Measurements from ENCODE around the gene RAD54L2.
"Not testable (repeated sequence)": the region's sequence is repeated elsewhere in the genome, so short reads cannot be mapped to it uniquely, and the experiment has no call there.

The RAD54L2 gene, protein sequence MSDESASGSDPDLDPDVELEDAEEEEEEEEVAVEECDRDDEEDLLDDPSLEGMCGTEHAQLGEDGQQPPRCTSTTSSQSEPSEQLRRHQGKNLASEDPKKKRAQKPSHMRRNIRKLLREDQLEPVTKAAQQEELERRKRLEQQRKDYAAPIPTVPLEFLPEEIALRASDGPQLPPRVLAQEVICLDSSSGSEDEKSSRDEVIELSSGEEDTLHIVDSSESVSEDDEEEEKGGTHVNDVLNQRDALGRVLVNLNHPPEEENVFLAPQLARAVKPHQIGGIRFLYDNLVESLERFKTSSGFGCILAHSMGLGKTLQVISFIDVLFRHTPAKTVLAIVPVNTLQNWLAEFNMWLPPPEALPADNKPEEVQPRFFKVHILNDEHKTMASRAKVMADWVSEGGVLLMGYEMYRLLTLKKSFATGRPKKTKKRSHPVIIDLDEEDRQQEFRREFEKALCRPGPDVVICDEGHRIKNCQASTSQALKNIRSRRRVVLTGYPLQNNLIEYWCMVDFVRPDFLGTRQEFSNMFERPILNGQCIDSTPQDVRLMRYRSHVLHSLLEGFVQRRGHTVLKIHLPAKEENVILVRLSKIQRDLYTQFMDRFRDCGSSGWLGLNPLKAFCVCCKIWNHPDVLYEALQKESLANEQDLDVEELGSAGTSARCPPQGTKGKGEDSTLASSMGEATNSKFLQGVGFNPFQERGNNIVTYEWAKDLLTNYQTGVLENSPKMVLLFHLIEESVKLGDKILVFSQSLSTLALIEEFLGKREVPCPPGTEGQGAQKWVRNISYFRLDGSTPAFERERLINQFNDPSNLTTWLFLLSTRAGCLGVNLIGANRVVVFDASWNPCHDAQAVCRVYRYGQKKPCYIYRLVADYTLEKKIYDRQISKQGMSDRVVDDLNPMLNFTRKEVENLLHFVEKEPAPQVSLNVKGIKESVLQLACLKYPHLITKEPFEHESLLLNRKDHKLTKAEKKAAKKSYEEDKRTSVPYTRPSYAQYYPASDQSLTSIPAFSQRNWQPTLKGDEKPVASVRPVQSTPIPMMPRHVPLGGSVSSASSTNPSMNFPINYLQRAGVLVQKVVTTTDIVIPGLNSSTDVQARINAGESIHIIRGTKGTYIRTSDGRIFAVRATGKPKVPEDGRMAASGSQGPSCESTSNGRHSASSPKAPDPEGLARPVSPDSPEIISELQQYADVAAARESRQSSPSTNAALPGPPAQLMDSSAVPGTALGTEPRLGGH (N-terminal part only)

DNA sequence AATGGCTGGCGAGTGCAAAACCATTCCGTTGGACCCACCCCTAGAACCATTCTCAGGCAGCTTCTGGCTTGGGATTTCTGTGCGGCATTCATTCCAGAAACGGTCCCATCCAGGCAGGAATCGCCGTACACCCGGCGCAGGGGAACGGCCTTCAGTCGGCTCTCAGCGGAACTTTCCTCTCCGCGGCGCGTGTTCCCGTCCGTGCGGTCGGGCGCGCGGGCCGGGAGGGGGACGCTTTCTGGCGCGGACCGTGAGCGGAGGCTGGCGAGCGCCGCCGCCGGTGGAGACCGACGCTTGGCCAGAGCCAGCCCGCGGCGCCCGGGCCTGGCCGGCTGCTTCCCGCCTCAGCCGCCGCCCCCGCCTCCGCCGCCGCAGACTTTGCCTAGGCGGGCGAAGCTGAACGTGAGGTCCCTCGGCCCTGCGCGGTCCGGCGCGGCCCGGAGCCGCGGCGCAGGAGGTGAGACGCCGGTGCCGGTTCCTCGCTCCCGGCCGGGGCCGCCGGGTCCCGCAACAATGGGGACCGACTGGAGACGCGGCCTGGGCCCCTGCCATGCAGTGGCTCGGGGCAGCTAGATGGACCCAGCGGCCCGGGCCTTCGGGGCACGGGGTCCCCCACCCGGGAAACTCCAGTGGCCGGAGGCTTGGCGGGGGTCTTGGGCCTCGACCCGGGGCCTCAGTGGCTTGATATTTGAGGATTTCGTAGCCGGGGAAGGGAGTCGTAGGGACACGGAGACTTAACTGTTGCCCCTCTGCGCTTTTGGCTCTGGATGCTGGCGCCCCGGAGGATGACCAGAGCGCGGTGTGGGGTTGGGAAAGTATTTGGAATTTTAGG, at the start of gene RAD54L2:
TSS of gene RAD54L2 (plus strand) at position 261 of the 832 bp plus-strand sequence. CDS start 51,702 bp downstream, outside the sequence.
- peak; percentile 72 for DNase-seq (ENCODE audit: low spot score)

DNA sequence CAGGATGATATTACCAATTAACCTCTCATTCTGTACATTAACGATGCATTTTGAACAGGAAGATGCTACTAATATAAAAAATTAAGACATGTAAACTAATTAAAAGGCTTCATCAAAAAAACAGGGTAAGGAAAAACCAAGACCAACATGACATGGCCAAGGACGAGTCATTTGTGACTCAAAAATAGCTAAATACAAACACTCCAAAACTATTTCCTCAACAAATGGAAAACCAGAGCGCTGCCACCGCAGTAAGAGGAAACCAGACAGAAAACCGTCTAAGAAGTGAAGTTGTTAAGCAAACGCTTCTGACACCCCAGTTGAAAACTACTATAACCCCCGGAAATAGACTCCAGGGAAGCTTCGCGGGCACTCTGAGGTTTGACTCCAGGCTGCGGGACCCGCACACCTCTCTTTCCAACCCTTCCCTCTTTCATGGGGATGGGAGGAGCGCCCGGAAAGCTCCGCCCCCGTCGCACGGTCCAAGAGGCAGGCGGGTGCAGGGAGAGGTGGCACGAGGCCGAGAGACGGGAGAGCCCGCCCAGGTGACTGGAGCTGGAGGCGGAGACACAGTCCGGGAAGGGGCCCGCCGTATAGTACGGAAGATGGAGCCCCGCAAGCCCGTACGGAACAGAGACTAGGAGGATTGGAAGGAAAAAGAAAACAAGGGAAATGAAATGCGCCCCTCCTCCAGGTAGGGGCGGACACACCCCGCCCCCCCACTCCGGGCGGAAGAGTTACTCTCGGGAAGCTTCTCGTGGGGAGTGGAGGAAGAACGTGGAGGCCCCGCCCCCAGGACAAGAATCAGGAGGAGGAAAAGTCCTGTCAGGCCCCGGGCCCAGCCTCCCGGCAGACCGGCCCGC, 39.4 kb upstream of the RAD54L2 start:
- DNase-seq (ENCODE audit: low spot score) = peak; percentile 77

DNA sequence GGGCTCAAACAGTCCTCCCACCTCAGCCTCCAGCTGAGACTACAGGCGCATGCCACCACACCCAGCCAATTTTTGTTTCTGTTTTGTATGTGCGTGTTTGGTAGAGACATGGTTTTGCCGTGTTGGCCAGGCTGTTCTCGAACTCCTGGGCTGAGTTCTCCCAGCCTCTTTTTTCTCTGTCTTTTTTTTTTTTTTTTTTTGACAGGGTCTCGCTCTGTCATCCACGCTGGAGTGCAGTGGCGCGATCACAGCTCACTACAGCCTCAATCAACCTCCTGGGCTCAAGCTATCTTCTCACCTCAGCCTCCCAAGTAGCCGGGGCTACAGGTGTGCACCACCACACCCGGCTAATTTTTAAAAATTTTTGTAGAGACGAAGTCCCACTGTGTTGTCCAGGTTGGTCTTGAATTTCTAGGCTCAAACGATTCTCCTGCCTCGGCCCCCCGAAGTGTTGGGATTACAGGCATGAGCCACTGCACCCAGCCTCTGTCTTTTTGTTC, 37.8 kb upstream of the RAD54L2 start:
- no peak for DNase-seq (ENCODE audit: low spot score)

DNA sequence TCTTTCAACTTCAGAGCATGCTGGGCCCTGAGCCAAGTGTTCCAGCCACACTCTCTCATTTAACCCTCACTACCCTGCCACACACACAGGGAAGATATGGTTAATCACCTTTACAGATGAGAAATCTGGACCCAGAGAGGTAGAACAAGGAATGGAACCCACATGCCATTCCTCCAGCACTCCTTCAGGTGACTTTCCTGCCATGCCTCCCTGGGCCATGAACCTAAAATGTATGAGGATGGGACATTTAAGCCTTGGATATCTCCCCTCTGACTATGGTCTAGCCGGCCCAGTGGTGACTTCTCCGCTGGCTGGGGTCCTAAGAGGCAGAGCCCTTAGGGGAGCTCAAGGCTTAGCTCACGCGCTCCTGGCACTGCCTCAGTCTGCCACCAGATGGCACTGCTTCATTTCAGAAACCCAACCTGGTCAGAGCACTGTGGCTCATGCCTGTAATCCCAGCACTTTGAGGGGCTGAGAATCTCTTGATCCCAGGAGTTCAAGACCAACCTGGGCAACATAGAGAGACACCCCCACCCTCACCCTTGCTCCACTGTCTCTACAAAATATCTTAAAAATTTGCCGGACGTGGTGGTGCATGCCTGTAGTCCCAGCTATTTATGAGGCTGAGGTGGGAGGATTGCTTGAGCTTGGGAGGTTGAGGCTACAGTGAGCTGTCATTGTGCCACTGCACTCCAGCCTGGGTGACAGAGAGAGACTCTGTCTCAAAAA, 36.5 kb upstream of the RAD54L2 start:
- peak; percentile 65 for DNase-seq (ENCODE audit: low spot score)

DNA sequence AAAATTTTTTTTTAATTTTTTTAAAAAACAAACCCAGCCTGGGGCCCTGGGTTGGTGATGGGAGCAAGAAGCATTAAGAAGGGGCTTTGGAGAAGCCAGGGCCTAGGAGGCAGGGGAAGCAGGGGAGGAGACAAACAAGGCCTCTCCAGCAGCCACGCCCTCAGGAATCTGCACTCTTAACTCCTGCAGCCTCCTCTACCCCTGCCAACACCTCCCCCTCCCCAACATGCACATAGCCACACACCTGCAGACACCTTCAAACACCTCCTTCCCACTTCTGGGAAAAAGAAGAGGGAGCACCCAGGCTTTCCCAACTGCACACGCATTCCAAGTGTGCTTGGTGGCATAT, 36.0 kb upstream of the RAD54L2 start:
- no peak for DNase-seq (ENCODE audit: low spot score)

DNA sequence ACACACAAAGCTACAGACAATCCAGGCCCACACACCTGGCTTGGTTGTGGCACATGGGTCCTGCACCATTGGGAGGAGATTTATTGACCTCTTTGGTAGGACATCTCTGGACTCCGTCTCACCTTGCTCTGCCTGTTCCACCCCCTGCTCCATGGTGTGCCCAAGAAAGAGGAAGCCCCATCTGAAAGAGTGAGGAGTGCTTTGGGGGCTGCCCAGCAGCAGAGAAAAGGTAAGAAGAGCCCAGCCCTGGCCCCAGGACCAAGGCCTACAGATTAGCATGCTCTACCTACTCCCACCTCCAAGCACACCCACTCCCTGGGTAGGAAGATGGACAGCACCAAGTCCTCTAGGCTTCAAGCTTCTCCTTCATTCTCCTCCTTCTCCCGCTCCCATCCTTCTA, 35.5 kb upstream of the RAD54L2 start:
- no peak for DNase-seq (ENCODE audit: low spot score)

DNA sequence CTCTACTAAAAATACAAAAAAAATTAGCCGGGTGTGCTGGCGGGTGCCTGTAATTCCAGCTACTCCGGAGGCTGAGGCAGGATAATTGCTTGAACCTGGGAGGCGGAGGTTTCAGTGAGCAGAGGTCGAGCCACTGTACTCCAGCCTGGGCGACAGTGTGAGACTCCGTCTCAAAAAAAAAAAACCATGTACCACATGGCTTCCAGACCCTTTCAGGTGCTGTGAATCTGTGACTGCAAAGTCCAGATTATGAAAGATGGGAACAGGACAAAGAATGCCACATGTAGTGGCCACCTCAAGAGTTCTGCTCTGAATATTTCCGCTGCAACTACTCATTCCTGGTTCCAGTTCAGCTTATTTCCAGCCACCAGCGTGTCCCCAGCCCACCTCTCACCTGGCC, 30.3 kb upstream of the RAD54L2 start:
- no peak for DNase-seq (ENCODE audit: low spot score)

DNA sequence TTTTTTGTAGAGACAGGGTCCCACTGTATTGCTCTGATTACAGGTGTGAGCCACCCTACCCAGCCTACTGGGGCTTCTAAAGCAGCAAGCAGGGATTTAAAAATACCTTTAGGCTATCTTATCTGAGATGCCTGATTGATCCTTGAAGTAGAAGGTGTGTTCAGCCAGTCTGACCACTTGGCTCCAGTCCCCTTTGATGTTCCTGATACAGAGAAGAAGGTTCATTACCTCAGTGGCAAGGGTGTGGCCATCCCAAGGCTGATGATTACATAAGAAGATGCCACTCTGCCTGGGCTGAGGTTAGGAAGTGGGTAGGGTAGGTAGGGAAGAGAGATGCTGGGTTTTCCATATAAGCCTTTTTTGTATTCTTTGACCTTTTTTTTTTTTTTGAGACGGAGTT, 27.5 kb upstream of the RAD54L2 start:
- DNase-seq (ENCODE audit: low spot score) = no peak

DNA sequence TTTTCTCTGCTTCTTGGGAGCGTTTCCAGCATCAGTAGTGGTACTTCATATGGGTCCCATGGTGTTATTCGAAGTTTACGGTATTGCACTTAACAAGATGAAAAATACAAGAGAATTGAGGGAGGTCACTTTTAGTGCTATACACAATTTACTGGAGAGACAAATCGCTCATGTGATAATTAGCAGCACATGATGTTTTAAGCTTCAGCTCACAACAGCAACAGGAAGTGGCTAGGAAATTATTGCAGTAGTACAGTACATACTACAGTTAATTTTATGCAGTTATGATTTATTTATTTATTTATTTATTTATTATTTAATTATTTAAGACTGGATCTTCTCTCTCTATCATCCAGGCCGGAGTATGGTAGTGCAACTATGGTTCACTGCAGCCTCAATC, 24.3 kb upstream of the RAD54L2 start:
- no peak for DNase-seq (ENCODE audit: low spot score)

DNA sequence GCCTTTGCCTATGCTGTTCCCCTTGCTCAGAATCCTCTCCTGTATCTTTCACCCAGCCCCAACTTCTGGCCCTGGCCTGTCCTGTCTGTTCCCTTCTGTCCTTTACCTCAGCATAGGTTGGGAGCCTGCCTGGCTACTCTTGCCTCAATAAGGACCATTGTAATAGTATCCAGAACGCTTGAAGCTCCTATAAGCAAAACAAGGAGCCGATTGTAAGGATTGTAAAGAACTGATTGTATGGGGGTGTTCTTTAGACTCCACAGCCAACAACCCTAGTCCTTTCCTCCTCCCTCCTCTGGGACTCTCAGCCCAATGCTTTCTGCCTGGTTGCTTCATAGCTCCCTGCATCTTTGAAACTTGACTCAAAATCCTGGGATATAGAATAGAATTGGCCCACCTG, 18.7 kb upstream of the RAD54L2 start:
- no peak for DNase-seq (ENCODE audit: low spot score)

DNA sequence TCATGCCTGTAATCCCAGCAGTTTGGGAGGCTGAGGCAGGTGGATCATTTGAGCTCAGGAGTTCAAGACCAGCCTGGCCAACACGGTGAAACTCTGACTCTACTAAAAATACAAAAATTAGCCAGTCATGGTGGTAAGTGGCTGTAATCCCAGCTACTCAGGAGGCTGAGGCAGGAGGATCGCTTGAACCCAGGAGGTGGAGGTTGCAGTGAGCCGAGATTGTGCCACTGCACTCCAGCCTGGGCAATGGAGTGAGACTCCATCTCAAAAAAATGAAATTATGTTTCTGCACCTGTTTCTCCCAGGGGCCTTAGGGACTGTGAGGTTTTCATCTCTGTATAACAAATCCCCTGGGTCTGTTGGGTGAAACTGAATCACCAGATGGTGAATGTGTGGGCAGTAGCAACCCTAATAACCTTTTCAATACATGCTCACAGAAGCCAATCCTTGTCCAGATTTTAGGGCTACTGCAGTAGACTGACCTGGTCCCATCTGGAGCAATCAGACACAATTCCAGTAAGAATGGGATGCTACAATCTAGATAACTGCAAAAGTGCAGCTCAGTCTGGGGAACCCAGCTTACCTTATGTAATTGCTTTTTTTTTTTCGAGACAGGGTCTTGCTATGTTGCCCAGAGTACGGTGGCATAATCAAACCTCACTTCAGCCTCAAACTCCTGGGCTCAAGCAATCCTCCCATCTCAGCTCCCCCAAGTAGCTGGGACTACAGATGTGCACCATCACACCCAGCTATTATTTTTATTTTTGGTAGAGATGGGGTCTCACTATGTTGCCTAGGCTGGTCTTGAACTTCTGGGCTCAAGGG, 17.4 kb upstream of the RAD54L2 start:
- DNase-seq (ENCODE audit: low spot score) = not testable (repeated sequence)

DNA sequence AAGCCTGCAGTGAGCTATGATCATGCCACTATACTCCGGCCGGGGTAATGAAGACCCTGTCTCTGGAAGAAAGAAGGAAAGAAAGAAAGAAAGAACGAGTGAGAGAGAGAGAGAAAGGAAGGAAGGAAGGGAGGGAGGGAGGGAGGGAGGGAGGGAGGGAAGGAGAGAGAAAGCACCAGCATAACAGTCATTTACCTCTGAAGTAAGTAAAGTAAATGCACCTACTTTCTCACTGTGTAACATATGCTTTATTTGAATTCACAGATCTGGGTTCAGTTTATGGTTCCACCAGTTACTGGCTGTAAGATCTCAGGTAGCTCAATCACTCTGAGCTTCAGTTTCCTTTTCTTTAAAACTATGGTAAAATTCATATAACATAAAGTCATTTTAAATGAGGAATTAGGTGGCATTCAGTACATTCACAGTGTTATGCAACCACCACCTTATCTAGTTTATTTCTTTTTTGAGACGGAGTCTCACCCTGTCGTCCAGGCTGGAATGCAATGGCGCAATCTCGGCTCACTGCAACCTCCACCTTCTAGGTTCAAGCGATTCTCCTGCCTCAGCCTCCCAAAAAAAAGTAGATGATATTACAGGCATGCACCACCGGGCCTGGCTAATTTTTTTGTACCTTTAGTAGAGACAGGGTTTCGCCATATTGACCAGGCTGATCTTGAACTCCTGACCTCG, 16.1 kb upstream of the RAD54L2 start:
- DNase-seq (ENCODE audit: low spot score) = no peak

DNA sequence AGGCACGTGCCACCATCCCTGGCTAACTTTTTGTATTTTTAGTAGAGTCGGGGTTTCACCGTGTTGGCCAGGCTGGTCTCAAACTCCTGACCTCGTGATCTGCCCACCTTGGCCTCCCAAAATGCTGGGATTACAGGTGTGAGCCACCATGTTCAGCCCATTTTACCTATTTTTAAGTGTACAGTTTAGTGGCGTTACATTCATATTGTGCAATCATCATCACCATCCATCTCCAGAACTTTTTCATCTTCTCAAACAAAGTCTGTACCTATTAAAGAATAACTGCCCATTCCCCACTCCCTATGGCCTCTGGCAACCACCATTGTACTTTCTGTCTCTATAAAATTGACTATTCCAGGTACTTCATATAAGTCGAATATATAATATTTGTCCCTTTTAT, 13.6 kb upstream of the RAD54L2 start:
- not testable (repeated sequence) for DNase-seq (ENCODE audit: low spot score)

DNA sequence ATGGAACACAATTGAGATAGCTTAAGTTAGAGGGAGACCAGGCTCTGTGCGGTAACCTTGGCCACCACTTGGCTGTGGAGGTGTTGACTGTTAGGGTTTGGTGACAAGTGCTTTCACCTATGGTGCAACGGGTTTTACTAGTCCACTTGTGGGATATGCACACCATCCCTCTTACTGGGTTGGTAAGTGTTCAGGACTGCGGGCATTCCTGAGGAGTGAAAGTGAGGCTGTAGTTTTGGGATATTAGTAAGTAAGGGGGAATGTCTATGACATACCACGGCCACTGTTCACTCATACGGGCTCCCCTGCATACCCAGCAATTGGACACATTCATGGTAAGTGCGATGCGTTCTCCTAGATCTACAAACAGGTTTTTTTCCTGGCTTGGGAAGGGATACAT, 8.0 kb upstream of the RAD54L2 start:
- DNase-seq (ENCODE audit: low spot score) = no peak

DNA sequence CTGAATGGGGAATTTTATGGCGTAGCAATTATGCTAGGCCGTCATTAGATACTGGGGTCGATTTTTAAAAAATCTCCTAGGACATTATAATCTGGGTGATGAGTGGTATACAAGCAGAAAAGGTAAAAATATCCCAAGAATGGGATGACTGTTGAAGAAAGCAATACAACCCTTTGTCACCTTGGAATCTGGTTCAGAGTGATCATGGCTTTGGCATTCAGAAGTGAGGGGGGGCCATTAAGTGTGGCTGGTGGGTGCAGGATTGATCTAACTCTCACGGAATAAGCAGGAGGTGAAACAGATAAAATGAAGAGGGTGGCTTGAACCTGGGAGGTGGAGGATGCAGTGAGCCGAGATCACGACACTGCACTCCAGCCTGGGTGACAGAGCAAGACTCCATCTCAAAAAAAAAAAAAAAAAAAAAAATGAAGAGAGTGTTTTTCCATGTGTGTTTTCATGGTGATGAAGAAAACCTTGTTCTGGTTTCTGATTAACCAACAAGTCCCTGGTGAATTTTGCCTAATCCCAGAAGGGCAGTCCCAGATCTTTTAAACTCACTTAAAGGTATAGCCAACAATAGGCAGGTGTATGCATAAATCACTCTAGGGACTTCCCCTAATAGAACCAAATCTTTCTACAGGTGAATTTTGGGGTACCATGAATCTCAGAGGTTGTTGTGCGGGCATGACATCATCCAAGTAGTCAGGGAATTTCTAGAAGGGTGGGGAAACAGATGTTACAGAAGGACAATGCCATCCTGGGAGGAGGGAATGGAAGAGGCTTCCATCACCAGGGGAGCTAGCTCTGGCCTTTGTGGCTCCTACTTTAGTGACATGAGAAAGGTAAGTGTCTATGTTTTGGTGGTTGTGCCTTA, 3.1 kb upstream of the RAD54L2 start:
- no peak for DNase-seq (ENCODE audit: low spot score)

DNA sequence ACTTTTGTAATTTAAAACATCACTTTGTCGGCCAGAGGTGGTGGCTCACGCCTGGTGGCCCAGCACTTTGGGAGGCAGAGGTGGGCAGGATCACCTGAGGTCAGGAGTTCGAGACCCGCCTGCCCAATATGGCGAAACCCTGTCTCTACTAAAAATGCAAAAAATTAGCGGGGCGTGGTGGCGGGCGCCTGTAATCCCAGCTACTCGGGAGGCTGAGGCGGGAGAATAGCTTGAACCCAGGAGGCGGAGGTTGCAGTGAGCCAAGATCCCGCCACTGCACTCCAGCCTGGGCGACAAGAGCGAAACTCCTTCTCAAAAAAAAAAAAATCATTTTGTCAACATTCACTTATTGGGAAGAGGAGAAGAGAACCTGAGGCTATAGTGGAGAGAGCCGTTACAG, 888 bp upstream of the RAD54L2 start:
- DNase-seq (ENCODE audit: low spot score) = not testable (repeated sequence)

DNA sequence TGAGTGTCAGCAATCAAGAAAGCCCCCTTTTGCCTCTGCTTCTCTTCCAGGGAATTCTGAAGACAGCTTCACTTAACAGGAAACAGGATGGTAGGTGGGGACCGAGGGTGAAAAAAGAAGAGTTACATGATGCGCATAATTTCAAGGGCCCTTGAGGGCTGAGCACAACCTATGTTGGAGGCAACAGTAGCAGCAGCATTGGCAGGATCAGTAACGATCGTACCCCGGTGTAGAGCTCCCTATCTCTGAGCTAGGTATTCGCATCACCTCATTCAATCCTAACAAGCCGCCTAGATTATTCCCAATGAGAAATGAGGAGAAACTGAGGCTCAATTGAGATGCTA, 432 bp upstream of the RAD54L2 start:
- DNase-seq (ENCODE audit: low spot score) = peak; percentile 31
